K562 treated with DMSO at 1 percent for 4 hours (cell line): ENCODE results near the gene PLPPR5. TPM values are rescaled to one million over a fixed set of nuclear protein-coding genes. Genes with fewer than 3 reads are reported as not detected.

ENCODE experiments used
- total RNA-seq: library from RNA; unstranded; fragments of 300-600 nt; gene quantifications from 2 replicates; pipeline ENCODE4 v1.2.3, GENCODE V29; 2022; ENCODE audit not compliant: insufficient read depth

The PLPPR5 gene, protein sequence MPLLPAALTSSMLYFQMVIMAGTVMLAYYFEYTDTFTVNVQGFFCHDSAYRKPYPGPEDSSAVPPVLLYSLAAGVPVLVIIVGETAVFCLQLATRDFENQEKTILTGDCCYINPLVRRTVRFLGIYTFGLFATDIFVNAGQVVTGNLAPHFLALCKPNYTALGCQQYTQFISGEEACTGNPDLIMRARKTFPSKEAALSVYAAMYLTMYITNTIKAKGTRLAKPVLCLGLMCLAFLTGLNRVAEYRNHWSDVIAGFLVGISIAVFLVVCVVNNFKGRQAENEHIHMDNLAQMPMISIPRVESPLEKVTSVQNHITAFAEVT
- not detected in 2 replicates for total RNA-seq

GRCh38 chr1:99004861-99005442 lies at the start of gene PLPPR5:
TSS of gene PLPPR5 (minus strand) at chr1:99004861. CDS start at chr1:99004671, 190 bp downstream.

